CD14-positive monocyte (primary cell): Measurements from ENCODE around the gene PEAK1. TPM values are rescaled to one million over a fixed set of nuclear protein-coding genes. Genes with fewer than 3 reads are reported as not detected.

Source experiments
- DNase-seq, 3 donors: peaks; one replicate each; pipeline ENCODE4 v3.0.0-alpha.2; 2011 to 2022
- H2AFZ ChIP-seq: 2 replicates; pipeline ENCODE4 v1.6.0; 2012; ENCODE audit warnings: mild to moderate bottlenecking, low read depth, low read length, inconsistent platforms; ENCODE audit not compliant: insufficient read depth, poor library complexity, severe bottlenecking
- H3K27ac ChIP-seq, 2 donors: 1 replicate in 1 of 2; 2 replicates in 1 of 2; pipeline ENCODE4 v1.5.1; 2012 to 2013; ENCODE audit warnings: low read length in 2 of 2, control low read depth in 1 of 2, inconsistent platforms in 1 of 2, low read depth in 1 of 2, mild to moderate bottlenecking in 1 of 2
- H3K27me3 ChIP-seq, 2 donors: one replicate each; pipeline versions ENCODE4 v1.6.0 to v1.6.1; 2011 to 2013; ENCODE audit warnings: low read length in 2 of 2; ENCODE audit not compliant: control insufficient read depth in 2 of 2, insufficient read depth in 2 of 2
- H3K36me3 ChIP-seq, 2 donors: replicated peaks in 1 of 2; 1 replicate in 1 of 2; 2 replicates in 1 of 2; pipeline versions ENCODE4 v1.5.1 to v1.6.1; 2012 to 2013; ENCODE audit warnings: low read length in 2 of 2, control low read depth in 1 of 2, inconsistent platforms in 1 of 2, mild to moderate bottlenecking in 1 of 2; ENCODE audit not compliant: insufficient read depth in 2 of 2, control insufficient read depth in 1 of 2
- H3K4me1 ChIP-seq, 2 donors: 1 replicate in 1 of 2; 2 replicates in 1 of 2; pipeline versions ENCODE4 v1.5.1 to v1.6.1; 2012 to 2013; ENCODE audit warnings: low read length in 2 of 2, control low read depth in 1 of 2, inconsistent platforms in 1 of 2, mild to moderate bottlenecking in 1 of 2, moderate library complexity in 1 of 2; ENCODE audit not compliant: insufficient read depth in 2 of 2, control insufficient read depth in 1 of 2
- H3K4me2 ChIP-seq: replicated peaks from 2 replicates; pipeline ENCODE3; 2012; ENCODE audit warnings: low read length, moderate library complexity, mild to moderate bottlenecking; ENCODE audit not compliant: poor library complexity, severe bottlenecking; ENCODE audit errors: extremely low read depth
- H3K4me3 ChIP-seq, 3 experiments: fragments of 200-600 bp in 1 of 3; sonication (generic) in 1 of 3; replicated peaks in 1 of 3; 1 replicate in 2 of 3; 2 replicates in 1 of 3; pipeline ENCODE4 v1.5.1; 2011 to 2013; ENCODE audit warnings: low read length in 3 of 3, mild to moderate bottlenecking in 3 of 3, control low read depth in 2 of 3, low read depth in 2 of 3, inconsistent platforms in 1 of 3, moderate library complexity in 1 of 3
- H3K79me2 ChIP-seq: 2 replicates; pipeline ENCODE4 v1.6.0; 2012; ENCODE audit warnings: mild to moderate bottlenecking, control low read depth, inconsistent platforms, low read length, moderate library complexity; ENCODE audit not compliant: insufficient read depth
- H3K9ac ChIP-seq: 2 replicates; pipeline ENCODE4 v1.6.0; 2017; ENCODE audit warnings: low read length, mild to moderate bottlenecking; ENCODE audit not compliant: insufficient read depth, poor library complexity, severe bottlenecking
- H3K9me3 ChIP-seq, 2 donors: replicated peaks in 1 of 2; 1 replicate in 1 of 2; 2 replicates in 1 of 2; pipeline versions ENCODE4 v1.5.1 to v1.6.1; 2012 to 2013; ENCODE audit warnings: low read length in 2 of 2, control low read depth in 1 of 2; ENCODE audit not compliant: control insufficient read depth in 1 of 2, insufficient read depth in 1 of 2
- H4K20me1 ChIP-seq: 2 replicates; pipeline ENCODE4 v1.6.0; 2012; ENCODE audit warnings: mild to moderate bottlenecking, low read length, control low read depth, moderate library complexity; ENCODE audit not compliant: insufficient read depth
- H3K27ac Mint-ChIP-seq, 7 donors: one replicate each; pipeline ENCODE4 v1.8.0; 2020; ENCODE audit warnings: mild to moderate bottlenecking in 7 of 7, mixed read lengths in 7 of 7, moderate library complexity in 6 of 7, inconsistent platforms in 2 of 7
- H3K27me3 Mint-ChIP-seq, 3 donors: one replicate each; pipeline ENCODE4 v1.8.0; 2021 to 2022; ENCODE audit warnings: low read depth in 3 of 3, mild to moderate bottlenecking in 3 of 3, mixed read lengths in 3 of 3, moderate library complexity in 3 of 3, inconsistent platforms in 1 of 3
- H3K36me3 Mint-ChIP-seq, 2 donors: one replicate each; pipeline ENCODE4 v1.8.0; 2020; ENCODE audit warnings: mixed read lengths in 2 of 2, inconsistent platforms in 1 of 2, mild to moderate bottlenecking in 1 of 2
- H3K4me1 Mint-ChIP-seq: one replicate; pipeline ENCODE4 v1.8.0; 2020; ENCODE audit warnings: mild to moderate bottlenecking, mixed read lengths
- H3K4me3 Mint-ChIP-seq, 2 donors: one replicate each; pipeline ENCODE4 v1.8.0; 2020; ENCODE audit warnings: mild to moderate bottlenecking in 2 of 2, mixed read lengths in 2 of 2, moderate library complexity in 1 of 2
- H3K9me3 Mint-ChIP-seq, 7 donors: one replicate each; pipeline ENCODE4 v1.8.0; 2020 to 2022; ENCODE audit warnings: mixed read lengths in 7 of 7, mild to moderate bottlenecking in 6 of 7, moderate library complexity in 6 of 7, inconsistent platforms in 2 of 7
- CTCF ChIP-seq: fragments of 200-600 bp; IDR thresholded peaks from one replicate; pipeline ENCODE4 v1.8.0; 2022; ENCODE audit warnings: antibody characterized with exemption, mild to moderate bottlenecking
- intact Hi-C, 2 donors: fragments of 100-400 bp; cut with micrococcal nuclease; formaldehyde crosslinking; loops; one replicate each; pipeline versions ENCODE4 v1.15.0 to v1.15.1; 2023
- polyA plus RNA-seq, 3 donors: library from polyadenylated mRNA; depleted of rRNA in 1 of 3; unstranded in 2 of 3; stranded (reverse) in 1 of 3; fragments of 300-500 nt in 2 of 3; fragments of >200 nt in 1 of 3; fragmentation: Illumina TruSeq in 2 of 3; gene quantifications; 1 replicate in 2 of 3; 2 replicates in 1 of 3; pipeline ENCODE4 v1.2.3, GENCODE V29; 2012 to 2021

PEAK1 gene
- polyA plus RNA-seq, 3 donors: 0.85 to 8.7 (median 1.1) TPM

GRCh38 chr15:77201665-77202064, 218.2 kb downstream of the PEAK1 start:
- intact Hi-C loops: no loop called here
- Mint-ChIP-seq H3K27me3 (no peaks in the 10 kb centered on the region), H3K9me3 (peaks cover 0 to 10% (median 6%) of the 10 kb centered on the region in 7 donors), H3K36me3 (peaks cover 9 to 14% of the 10 kb centered on the region in 2 donors), H3K4me1 (no peaks in the 10 kb centered on the region), H3K27ac (no peak overlapping the region), H3K4me3 (no peak overlapping the region)
- TF ChIP-seq CTCF: no peak
- H3K27me3 ChIP-seq: no peaks in the 10 kb centered on the region
- H3K4me1 ChIP-seq: no peaks in the 10 kb centered on the region
- H3K27ac ChIP-seq: no peak overlapping the region
- H2AFZ ChIP-seq: no peak overlapping the region
- peaks cover 0 to 16% of the 10 kb centered on the region in 2 donors for H3K36me3 ChIP-seq
- peaks cover 0 to 7% of the 10 kb centered on the region in 2 donors for H3K9me3 ChIP-seq
- DNase-seq: no peak
- H3K9ac ChIP-seq: no peak overlapping the region
- H3K79me2 ChIP-seq: no peaks in the 10 kb centered on the region
- no peak overlapping the region for H3K4me2 ChIP-seq
- no peaks in the 10 kb centered on the region for H4K20me1 ChIP-seq
- H3K4me3 ChIP-seq: no peak overlapping the region

- Mint-ChIP-seq H3K4me3 (no peak overlapping the region), H3K27ac (no peak overlapping the region), H3K27me3 (no peaks in the 10 kb centered on the region), H3K36me3 (peaks cover 4 to 16% of the 10 kb centered on the region in 2 donors), H3K9me3 (peaks cover 0 to 10% (median 4%) of the 10 kb centered on the region in 7 donors), H3K4me1 (no peaks in the 10 kb centered on the region)
- Histone ChIP-seq H3K4me2 (no peak overlapping the region), H3K27me3 (no peaks in the 10 kb centered on the region), H3K27ac (no peak overlapping the region), H4K20me1 (no peaks in the 10 kb centered on the region), H3K9me3 (peaks cover 0 to 7% of the 10 kb centered on the region in 2 donors), H2AFZ (no peak overlapping the region), H3K4me1 (no peaks in the 10 kb centered on the region), H3K79me2 (no peaks in the 10 kb centered on the region), H3K36me3 (peaks cover 0 to 16% of the 10 kb centered on the region in 2 donors), H3K9ac (no peak overlapping the region), H3K4me3 (no peak overlapping the region)
- intact Hi-C loops: no loop called here
- no peak for TF ChIP-seq CTCF
- DNase-seq: no peak
Measured at GRCh38 chr15:77196381-77196780, 223.5 kb downstream of the PEAK1 start.
